Measurements from ENCODE around the gene LAMA4. TPM values are rescaled to one million over a fixed set of nuclear protein-coding genes. Genes with fewer than 3 reads are reported as not detected.

The LAMA4 gene
- total RNA-seq, 4 donors from 2014 or later = 212 to 265 (median 238) TPM

GRCh38 chr6:112086744-112087135 is 167.6 kb downstream of the LAMA4 start:
- no peak for TF ChIP-seq CTCF (IDR thresholded peaks at IDR 0.05; ENCODE audit: low read depth)

GRCh38 chr6:112085286-112086065 is 168.9 kb downstream of the LAMA4 start:
- TF ChIP-seq CTCF (IDR thresholded peaks at IDR 0.05; ENCODE audit: low read depth) = no peak

- TF ChIP-seq CTCF (IDR thresholded peaks at IDR 0.05; ENCODE audit: low read depth) = no peak
Measured at GRCh38 chr6:112081569-112081968, 172.8 kb downstream of the LAMA4 start.

GRCh38 chr6:112066606-112067005 is 187.8 kb downstream of the LAMA4 start:
- TF ChIP-seq CTCF (IDR thresholded peaks at IDR 0.05; ENCODE audit: low read depth) = no peak

GRCh38 chr6:112065426-112065986 is 188.9 kb downstream of the LAMA4 start:
- TF ChIP-seq CTCF (IDR thresholded peaks at IDR 0.05; ENCODE audit: low read depth) = no peak

- no peak for TF ChIP-seq CTCF (IDR thresholded peaks at IDR 0.05; ENCODE audit: low read depth)
Measured at GRCh38 chr6:112062966-112063365, 191.4 kb downstream of the LAMA4 start.

GRCh38 chr6:112061605-112062004 is 192.8 kb downstream of the LAMA4 start:
- no peak for TF ChIP-seq CTCF (IDR thresholded peaks at IDR 0.05; ENCODE audit: low read depth)

Small RNA genes within 50 kb of the gene (small RNA-seq; reads per million reads assigned to genes)
- not detected for gene RNU6-1226P

Other genes with a start within 250 kb of the LAMA4 start
- gene CCN6, start 200.5 kb downstream of the LAMA4 start, total RNA-seq = not detected
- 10 to 100 TPM; 27.2 to 57.6 (median 34.7) TPM for gene TUBE1, start 167.1 kb downstream of the LAMA4 start, total RNA-seq
- 10 to 100 TPM in 1 of 4 donors, 1 to 10 TPM in 3; 7.0 to 14.9 (median 9.1) TPM for gene FAM229B, start 167.0 kb downstream of the LAMA4 start, total RNA-seq
- not detected for gene RFPL4B, start 92.8 kb upstream of the LAMA4 start, total RNA-seq